SK-N-SH (cell line): ENCODE data around the gene BBS10. TPM values are rescaled to one million over a fixed set of nuclear protein-coding genes. Genes with fewer than 3 reads are reported as not detected.

Experiments
- CTCF ChIA-PET: fragments of 300-600, 350-600 bp; formaldehyde crosslinking; extraction: SDS; loops from one replicate; lab custom pipeline; 2021; lab: Yijun Ruan, JAX
- POLR2A ChIA-PET: fragments of 350-600 bp; sonication (Branson Sonifier 250); formaldehyde crosslinking; extraction: SDS; loops from one replicate; lab custom pipeline; 2020; ENCODE audit warnings: antibody characterized with exemption, inconsistent platforms; lab: Yijun Ruan, JAX
- DNase-seq: peaks from one replicate; pipeline ENCODE4 v3.0.0; 2012
- H2AFZ ChIP-seq: fragments of 200-600 bp; sonication (generic); 2 replicates; pipeline ENCODE4 v1.8.1; 2016; ENCODE audit warnings: antibody characterized with exemption, mild to moderate bottlenecking, low read depth
- H3F3A ChIP-seq: fragments of 200-600 bp; sonication (generic); replicated peaks from 2 replicates; pipeline ENCODE3; 2016; ENCODE audit warnings: antibody characterized with exemption, mild to moderate bottlenecking; ENCODE audit not compliant: insufficient read depth
- H3K27ac ChIP-seq, 2 experiments: fragments of 200-500 bp in 1 of 2; fragments of 200-600 bp in 1 of 2; sonication (Bioruptor generic) in 1 of 2; sonication (generic), shearing (Covaris generic) in 1 of 2; 2 replicates each; pipeline versions ENCODE4 v1.5.1 to v1.6.1; 2014 to 2016; ENCODE audit warnings: low read depth in 2 of 2, inconsistent platforms in 1 of 2, low read length in 1 of 2, mild to moderate bottlenecking in 1 of 2, mixed read lengths in 1 of 2
- H3K27me3 ChIP-seq: fragments of 200-600 bp; sonication (generic), shearing (Covaris generic); 2 replicates; pipeline ENCODE4 v1.6.1; 2016; ENCODE audit warnings: mixed run types; ENCODE audit not compliant: insufficient read depth
- H3K36me3 ChIP-seq, 2 experiments: fragments of 200-500 bp in 1 of 2; fragments of 200-600 bp in 1 of 2; sonication (Bioruptor generic) in 1 of 2; sonication (generic) in 1 of 2; replicated peaks in 1 of 2; 2 replicates each; pipeline versions ENCODE3 to v1.5.1; 2014 to 2016; ENCODE audit warnings: low read length in 1 of 2, mild to moderate bottlenecking in 1 of 2; ENCODE audit not compliant: insufficient read depth in 2 of 2, control insufficient read depth in 1 of 2
- H3K4me1 ChIP-seq, 2 experiments: fragments of 200-500 bp in 1 of 2; fragments of 200-600 bp in 1 of 2; sonication (Bioruptor generic) in 1 of 2; sonication (generic), shearing (Covaris generic) in 1 of 2; 2 replicates each; pipeline versions ENCODE4 v1.5.1 to v1.6.1; 2014 to 2016; ENCODE audit warnings: low read depth in 1 of 2, low read length in 1 of 2, mixed run types in 1 of 2; ENCODE audit not compliant: insufficient read depth in 2 of 2, control insufficient read depth in 1 of 2
- H3K4me2 ChIP-seq: fragments of 200-600 bp; sonication (generic), shearing (Covaris generic); 2 replicates; pipeline ENCODE4 v1.6.1; 2017; ENCODE audit warnings: mixed run types
- H3K4me3 ChIP-seq, 2 experiments: fragments of 200-500 bp in 1 of 2; fragments of 200-600 bp in 1 of 2; sonication (Bioruptor generic) in 1 of 2; sonication (generic), shearing (Covaris generic) in 1 of 2; 2 replicates each; pipeline versions ENCODE4 v1.5.1 to v1.8.1; 2014 to 2016; ENCODE audit warnings: low read depth in 2 of 2, inconsistent platforms in 1 of 2, low read length in 1 of 2, mild to moderate bottlenecking in 1 of 2, mixed read lengths in 1 of 2, moderate library complexity in 1 of 2
- H3K79me2 ChIP-seq: fragments of 200-600 bp; sonication (generic); 2 replicates; pipeline ENCODE4 v1.8.1; 2017; ENCODE audit warnings: mild to moderate bottlenecking; ENCODE audit not compliant: insufficient read depth
- H3K9ac ChIP-seq: fragments of 200-600 bp; sonication (generic); 2 replicates; pipeline ENCODE4 v1.6.1; 2017; ENCODE audit warnings: mixed run types
- H3K9me2 ChIP-seq: fragments of 200-600 bp; sonication (generic); 2 replicates; pipeline ENCODE4 v1.6.1; 2017; ENCODE audit warnings: mixed run types
- H3K9me3 ChIP-seq: fragments of 200-600 bp; sonication (generic); 2 replicates; pipeline ENCODE4 v1.6.1; 2017; ENCODE audit warnings: mixed run types, mild to moderate bottlenecking, moderate library complexity
- H4K20me1 ChIP-seq: fragments of 200-600 bp; sonication (generic); 2 replicates; pipeline ENCODE4 v1.6.1; 2017; ENCODE audit warnings: mild to moderate bottlenecking, mixed run types; ENCODE audit not compliant: insufficient read depth
- CHD2 ChIP-seq: fragments of 150-350 bp; IDR thresholded peaks from 2 replicates; pipeline ENCODE4 v1.6.1; 2018; ENCODE audit warnings: low read length; ENCODE audit not compliant: partially characterized antibody
- EP300 ChIP-seq, 2 experiments: IDR thresholded peaks; 2 replicates each; pipeline versions ENCODE4 v1.4.0 to v1.6.1; 2012; ENCODE audit warnings: borderline replicate concordance in 1 of 2, low read depth in 1 of 2, low read length in 1 of 2
- EZH2phosphoT487 ChIP-seq: fragments of 200-600 bp; sonication (generic); IDR thresholded peaks from 2 replicates; pipeline ENCODE4 v1.6.1; 2017; ENCODE audit warnings: low read depth, mixed run types, mild to moderate bottlenecking, antibody characterized with exemption, moderate library complexity, borderline replicate concordance
- FOSL2 ChIP-seq: IDR thresholded peaks from 2 replicates; pipeline ENCODE4 v1.4.0; 2012; ENCODE audit warnings: low read depth, mild to moderate bottlenecking, moderate library complexity, borderline replicate concordance
- FOXJ3 ChIP-seq: sonication (generic); formaldehyde crosslinking; IDR thresholded peaks from 2 replicates; pipeline ENCODE4 v1.5.1; 2020; ENCODE audit warnings: mild to moderate bottlenecking, missing genetic modification reagents
- FOXM1 ChIP-seq: IDR thresholded peaks from 2 replicates; pipeline ENCODE4 v1.4.0; 2012; ENCODE audit warnings: low read depth, mild to moderate bottlenecking
- GABPA ChIP-seq: IDR thresholded peaks from 2 replicates; pipeline ENCODE4 v1.4.0; 2012; ENCODE audit warnings: low read depth, mild to moderate bottlenecking
- NFIC ChIP-seq: IDR thresholded peaks from 2 replicates; pipeline ENCODE4 v1.4.0; 2012; ENCODE audit warnings: borderline replicate concordance
- RAD21 ChIP-seq: IDR thresholded peaks from 2 replicates; pipeline ENCODE4 v1.6.1; 2012; ENCODE audit warnings: mild to moderate bottlenecking, low read length
- RCOR1 ChIP-seq: fragments of 150-350 bp; IDR thresholded peaks from 2 replicates; pipeline ENCODE4 v1.6.1; 2017; ENCODE audit warnings: antibody characterized with exemption, low read length
- RXRA ChIP-seq: IDR thresholded peaks from 2 replicates; pipeline ENCODE4 v1.4.0; 2012; ENCODE audit warnings: low read depth, mild to moderate bottlenecking, borderline replicate concordance
- TAF1 ChIP-seq: IDR thresholded peaks from 2 replicates; pipeline ENCODE4 v1.6.1; 2012; ENCODE audit warnings: low read depth, mild to moderate bottlenecking, low read length, moderate library complexity, borderline replicate concordance
- TCF12 ChIP-seq: IDR thresholded peaks from 2 replicates; pipeline ENCODE4 v1.4.0; 2012
- TEAD4 ChIP-seq: IDR thresholded peaks from 2 replicates; pipeline ENCODE4 v1.4.0; 2012; ENCODE audit warnings: mild to moderate bottlenecking, borderline replicate concordance; ENCODE audit not compliant: insufficient read depth
- WGBS: methylation state at CpG from one replicate; pipeline ENCODE4 v1.1.6; 2017; ENCODE audit warnings: low lambda C conversion rate; 5-methylcytosine and 5-hydroxymethylcytosine counted together
- polyA plus RNA-seq, 3 experiments: library from polyadenylated mRNA; depleted of rRNA; stranded (reverse); fragments of >200 nt; gene quantifications; 2 replicates each; pipeline ENCODE4 v1.2.3, GENCODE V29; 2012
- TF ChIP-seq, protein P1 (sequence below): IDR thresholded peaks from 2 replicates; pipeline ENCODE4 v1.4.0; 2012; ENCODE audit warnings: low read depth, borderline replicate concordance
- TF ChIP-seq, protein P2 (sequence below): IDR thresholded peaks from 2 replicates; pipeline ENCODE4; 2012
- TF ChIP-seq, protein P3 (sequence below): IDR thresholded peaks from 2 replicates; pipeline ENCODE4 v1.4.0; 2012; ENCODE audit warnings: low read depth
- TF ChIP-seq, protein P4 (sequence below): IDR thresholded peaks from 2 replicates; pipeline ENCODE4 v1.4.0; 2012; ENCODE audit warnings: low read depth, borderline replicate concordance

The BBS10 gene
- polyA plus RNA-seq, 1 of the 3 experiments (the other 2 are of a cell fraction): 5.6 TPM

DNA sequence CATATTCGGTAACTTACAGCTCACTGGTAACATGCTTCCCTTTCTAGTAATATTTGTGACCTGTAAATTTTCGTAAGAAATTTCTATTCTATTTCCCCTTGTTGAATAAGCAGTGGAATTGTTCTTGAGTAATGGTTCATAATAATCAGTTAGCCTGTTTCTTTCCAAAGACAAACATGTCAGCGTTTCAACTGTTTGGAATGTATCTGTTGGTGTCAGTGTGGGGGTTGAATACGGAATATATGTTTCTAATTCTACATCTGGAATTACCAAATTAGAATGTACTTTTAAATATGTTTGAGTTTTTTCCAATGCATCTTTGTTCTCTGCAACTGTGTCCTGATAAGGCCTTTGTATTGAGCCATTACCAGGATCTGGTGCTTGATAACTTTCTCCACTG lies 2.0 kb downstream of the BBS10 start:
- H3K36me3 ChIP-seq: peaks cover 7 to 13% of the 10 kb centered on the region in 2 experiments
- POLR2A ChIA-PET: no interaction called here
- no peak for DNase-seq

DNA sequence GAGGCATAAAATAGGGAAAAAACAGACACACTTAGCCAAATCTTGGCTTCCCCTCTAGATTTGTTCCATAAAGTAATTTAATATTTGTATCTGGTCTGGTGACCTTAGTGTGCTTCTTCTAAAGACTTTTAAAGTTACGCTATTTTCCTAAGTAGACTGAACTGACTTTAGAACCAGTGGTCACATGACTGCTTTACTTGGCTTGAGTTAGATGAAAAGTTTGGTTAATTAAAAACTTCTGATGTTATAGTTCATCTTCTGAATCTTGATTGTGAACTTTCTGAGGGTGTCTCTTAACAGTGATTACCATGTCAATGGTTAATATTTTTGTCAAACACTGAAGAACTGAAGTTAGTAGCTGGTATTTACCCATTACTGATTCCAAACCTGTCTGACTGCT lies 2.6 kb downstream of the BBS10 start:
- peaks cover 29% of the 10 kb centered on the region for H3F3A ChIP-seq
- TF ChIP-seq, protein P1, sequence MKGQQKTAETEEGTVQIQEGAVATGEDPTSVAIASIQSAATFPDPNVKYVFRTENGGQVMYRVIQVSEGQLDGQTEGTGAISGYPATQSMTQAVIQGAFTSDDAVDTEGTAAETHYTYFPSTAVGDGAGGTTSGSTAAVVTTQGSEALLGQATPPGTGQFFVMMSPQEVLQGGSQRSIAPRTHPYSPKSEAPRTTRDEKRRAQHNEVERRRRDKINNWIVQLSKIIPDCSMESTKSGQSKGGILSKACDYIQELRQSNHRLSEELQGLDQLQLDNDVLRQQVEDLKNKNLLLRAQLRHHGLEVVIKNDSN: peak; percentile 48; the same call in 1 of the 2 replicates
- TF ChIP-seq, protein P2, sequence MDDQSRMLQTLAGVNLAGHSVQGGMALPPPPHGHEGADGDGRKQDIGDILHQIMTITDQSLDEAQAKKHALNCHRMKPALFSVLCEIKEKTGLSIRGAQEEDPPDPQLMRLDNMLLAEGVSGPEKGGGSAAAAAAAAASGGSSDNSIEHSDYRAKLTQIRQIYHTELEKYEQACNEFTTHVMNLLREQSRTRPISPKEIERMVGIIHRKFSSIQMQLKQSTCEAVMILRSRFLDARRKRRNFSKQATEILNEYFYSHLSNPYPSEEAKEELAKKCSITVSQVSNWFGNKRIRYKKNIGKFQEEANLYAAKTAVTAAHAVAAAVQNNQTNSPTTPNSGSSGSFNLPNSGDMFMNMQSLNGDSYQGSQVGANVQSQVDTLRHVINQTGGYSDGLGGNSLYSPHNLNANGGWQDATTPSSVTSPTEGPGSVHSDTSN: no peak
- TF ChIP-seq TAF1 (no peak), CHD2 (no peak), RCOR1 (no peak), GABPA (no peak), EZH2phosphoT487 (no peak), FOSL2 (no peak)
- peaks cover 8 to 12% of the 10 kb centered on the region in 2 experiments; a peak in 3 of 4 replicates for H3K4me1 ChIP-seq
- peak overlapping the region; percentile 85; the same call in 1 of the 2 replicates for H3K4me2 ChIP-seq
- DNase-seq: no peak
- ChIA-PET CTCF (interaction anchor here (0.8 to 1.3 kb wide), 2 partner anchors 213 to 834 kb away, joined by 3 read pairs; partner anchors contain the start of genes KRR1 and OSBPL8), POLR2A (no interaction called here)
- H3K36me3 ChIP-seq: peaks cover 7 to 13% of the 10 kb centered on the region in 2 experiments
- H3K27ac ChIP-seq: peak overlapping the region; percentile 72 to 74; a peak in 3 of 4 replicates
- H3K9me3 ChIP-seq: no peaks in the 10 kb centered on the region
- no peak overlapping the region for H3K4me3 ChIP-seq
- WGBS: 94% methylated on average over 1 of the region's 1 CpG
- H2AFZ ChIP-seq: no peak overlapping the region
- peaks cover 48% of the 10 kb centered on the region for H3K79me2 ChIP-seq
- no peaks in the 10 kb centered on the region for H4K20me1 ChIP-seq
- no peaks in the 10 kb centered on the region for H3K9me2 ChIP-seq
- H3K27me3 ChIP-seq: no peaks in the 10 kb centered on the region
- no peak overlapping the region for H3K9ac ChIP-seq

More for the DNA sequence above, 2.0 kb downstream of the BBS10 start:
- 80% methylated on average over 4 of the region's 4 CpGs for WGBS
- Histone ChIP-seq H3K79me2 (peaks cover 48% of the 10 kb centered on the region), H3K4me2 (peak overlapping the region; percentile 85), H2AFZ (no peak overlapping the region), H3F3A (peaks cover 25% of the 10 kb centered on the region), H3K9me2 (no peaks in the 10 kb centered on the region), H3K27ac (peak overlapping the region; percentile 72 to 74), H3K4me3 (no peak overlapping the region), H4K20me1 (no peaks in the 10 kb centered on the region), H3K4me1 (peaks cover 8 to 12% of the 10 kb centered on the region in 2 experiments; a peak in 3 of 4 replicates), H3K9ac (no peak overlapping the region; the same call in 1 of the 2 replicates), H3K9me3 (no peaks in the 10 kb centered on the region), H3K27me3 (no peaks in the 10 kb centered on the region)
- TF ChIP-seq RXRA: no peak
- no peak for TF ChIP-seq FOXJ3 (CRISPR knock-in tag)
- TF ChIP-seq, protein P3, sequence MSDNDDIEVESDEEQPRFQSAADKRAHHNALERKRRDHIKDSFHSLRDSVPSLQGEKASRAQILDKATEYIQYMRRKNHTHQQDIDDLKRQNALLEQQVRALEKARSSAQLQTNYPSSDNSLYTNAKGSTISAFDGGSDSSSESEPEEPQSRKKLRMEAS: no peak
- TF ChIP-seq TEAD4: no peak
- no peak for TF ChIP-seq NFIC
- no peak for TF ChIP-seq CHD2
- no peak for TF ChIP-seq FOXM1
- TF ChIP-seq, protein P4, sequence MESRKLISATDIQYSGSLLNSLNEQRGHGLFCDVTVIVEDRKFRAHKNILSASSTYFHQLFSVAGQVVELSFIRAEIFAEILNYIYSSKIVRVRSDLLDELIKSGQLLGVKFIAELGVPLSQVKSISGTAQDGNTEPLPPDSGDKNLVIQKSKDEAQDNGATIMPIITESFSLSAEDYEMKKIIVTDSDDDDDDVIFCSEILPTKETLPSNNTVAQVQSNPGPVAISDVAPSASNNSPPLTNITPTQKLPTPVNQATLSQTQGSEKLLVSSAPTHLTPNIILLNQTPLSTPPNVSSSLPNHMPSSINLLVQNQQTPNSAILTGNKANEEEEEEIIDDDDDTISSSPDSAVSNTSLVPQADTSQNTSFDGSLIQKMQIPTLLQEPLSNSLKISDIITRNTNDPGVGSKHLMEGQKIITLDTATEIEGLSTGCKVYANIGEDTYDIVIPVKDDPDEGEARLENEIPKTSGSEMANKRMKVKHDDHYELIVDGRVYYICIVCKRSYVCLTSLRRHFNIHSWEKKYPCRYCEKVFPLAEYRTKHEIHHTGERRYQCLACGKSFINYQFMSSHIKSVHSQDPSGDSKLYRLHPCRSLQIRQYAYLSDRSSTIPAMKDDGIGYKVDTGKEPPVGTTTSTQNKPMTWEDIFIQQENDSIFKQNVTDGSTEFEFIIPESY: no peak
- no peak for TF ChIP-seq TAF1
- no peak for TF ChIP-seq TCF12
- no peak for TF ChIP-seq RAD21
- TF ChIP-seq EP300 (IDR thresholded peaks at IDR 0.05; ENCODE audit: borderline replicate concordance in 1 of 2, low read depth in 1 of 2, low read length in 1 of 2): no peak
- TF ChIP-seq FOSL2: no peak
- CTCF ChIA-PET: interaction anchor here (0.8 kb wide), 1 partner anchor 835 kb away, joined by 3 read pairs; the partner anchor contains the start of gene KRR1
